Activated CD8-positive, alpha-beta T cell treated with anti-CD3 and anti-CD28 coated beads for 36 hours (primary cell): Measurements from ENCODE around the gene KRTAP5-4. TPM values are rescaled to one million over a fixed set of nuclear protein-coding genes. Genes with fewer than 3 reads are reported as not detected.
"Not testable (repeated sequence)": the region's sequence is repeated elsewhere in the genome, so short reads cannot be mapped to it uniquely, and the experiment has no call there.

Source experiments
- ATAC-seq: fragments of 200-7000 bp; cut with Tn5 transposase; one replicate; pipeline ENCODE4 v1.10.0; 2021; ENCODE audit warnings: mild to moderate bottlenecking, moderate library complexity
- CTCF ChIA-PET: fragments of 350-600 bp; sonication (Branson Sonifier 250); formaldehyde crosslinking; loops from one replicate; lab custom pipeline; 2021; ENCODE audit warnings: antibody characterized with exemption; lab: Charles Lee
- POLR2A ChIA-PET: fragments of 350-600 bp; sonication (Branson Sonifier 250); formaldehyde crosslinking; loops from one replicate; lab custom pipeline; 2021; ENCODE audit warnings: antibody characterized with exemption; lab: Charles Lee
- DNase-seq: peaks from one replicate; pipeline ENCODE4 v3.0.0-alpha.2; 2020
- H3K27ac Mint-ChIP-seq: one replicate; pipeline ENCODE4 v1.8.0; 2021; ENCODE audit warnings: mild to moderate bottlenecking, mixed read lengths
- H3K27me3 Mint-ChIP-seq: one replicate; pipeline ENCODE4 v1.8.0; 2021; ENCODE audit warnings: mixed read lengths
- H3K36me3 Mint-ChIP-seq: one replicate; pipeline ENCODE4 v1.8.0; 2021; ENCODE audit warnings: low read depth, mixed read lengths
- H3K4me1 Mint-ChIP-seq: one replicate; pipeline ENCODE4 v1.8.0; 2021; ENCODE audit warnings: low read depth, mixed read lengths
- H3K4me3 Mint-ChIP-seq: one replicate; pipeline ENCODE4 v1.8.0; 2021; ENCODE audit warnings: mild to moderate bottlenecking, moderate library complexity, mixed read lengths
- H3K9me3 Mint-ChIP-seq: one replicate; pipeline ENCODE4 v1.8.0; 2021; ENCODE audit warnings: mixed read lengths
- CTCF ChIP-seq: fragments of 200-600 bp; IDR thresholded peaks from one replicate; pipeline ENCODE4 v1.8.0; 2022; ENCODE audit warnings: antibody characterized with exemption, mild to moderate bottlenecking
- intact Hi-C: fragments of 100-400 bp; cut with micrococcal nuclease; formaldehyde crosslinking; loops from one replicate; pipeline ENCODE4 v1.10.0; 2022
- total RNA-seq, 2 experiments: library from RNA; stranded (reverse); gene quantifications; one replicate each; pipeline ENCODE4 v1.2.3, GENCODE V29; 2021

Gene KRTAP5-4
- total RNA-seq, 2 experiments from 2014 or later = not detected

GRCh38 chr11:1581976-1582375, 40.0 kb downstream of the KRTAP5-4 start:
- no peak for ATAC-seq
- ChIA-PET CTCF (interaction anchor here (1.2 to 2.0 kb wide), 2 partner anchors 14 to 35 kb away, joined by 5 to 7 read pairs; no protein-coding TSS in a partner anchor), POLR2A (no interaction called here)
- peaks cover 5% of the 10 kb centered on the region for H3K9me3 Mint-ChIP-seq
- no peak overlapping the region for H3K4me3 Mint-ChIP-seq
- no peak overlapping the region for H3K27ac Mint-ChIP-seq
- TF ChIP-seq CTCF = no peak
- H3K4me1 Mint-ChIP-seq = peaks cover 9% of the 10 kb centered on the region
- intact Hi-C loops = no loop called here
- DNase-seq = no peak
- H3K36me3 Mint-ChIP-seq = peaks cover 1% of the 10 kb centered on the region
- H3K27me3 Mint-ChIP-seq = peaks cover 8% of the 10 kb centered on the region

- H3K27ac Mint-ChIP-seq = no peak overlapping the region
- H3K27me3 Mint-ChIP-seq = peaks cover 2% of the 10 kb centered on the region
- H3K4me1 Mint-ChIP-seq = peaks cover 7% of the 10 kb centered on the region
- no peak for DNase-seq
- intact Hi-C loops = no loop called here
- no peak overlapping the region for H3K4me3 Mint-ChIP-seq
- CTCF ChIA-PET = interaction anchor here (1.1 to 5.3 kb wide), 4 partner anchors 18 to 76 kb away, joined by 3 to 170 read pairs (median 25); no protein-coding TSS in a partner anchor
- peaks cover 5% of the 10 kb centered on the region for H3K9me3 Mint-ChIP-seq
- ATAC-seq = no peak
- POLR2A ChIA-PET = no interaction called here
- H3K36me3 Mint-ChIP-seq = peaks cover 1% of the 10 kb centered on the region
- TF ChIP-seq CTCF = no peak
Observed at GRCh38 chr11:1576825-1577224, 45.1 kb downstream of the KRTAP5-4 start.

DNA sequence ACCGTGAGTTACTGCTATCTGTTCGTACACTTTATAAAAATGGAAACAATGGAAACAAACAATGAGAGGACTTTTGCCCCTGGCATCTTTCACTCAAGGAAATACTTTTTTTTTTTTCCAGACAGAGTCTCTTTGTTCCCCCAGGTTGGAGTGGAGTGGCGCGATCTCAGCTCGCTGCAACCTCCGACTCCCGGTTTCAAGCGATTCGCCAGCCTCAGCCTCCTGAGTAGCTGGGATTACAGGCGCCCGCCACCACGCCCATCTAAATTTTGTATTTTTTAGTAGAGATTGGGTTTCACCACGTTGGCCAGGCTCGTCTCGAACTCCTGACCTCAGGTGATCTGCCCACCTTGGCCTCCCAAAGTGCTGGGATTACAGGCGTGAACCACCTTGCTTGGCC, 46.2 kb downstream of the KRTAP5-4 start:
- CTCF ChIA-PET = interaction anchor here (1.1 to 5.3 kb wide), 5 partner anchors 14 to 77 kb away, joined by 4 to 170 read pairs (median 42); no protein-coding TSS in a partner anchor
- H3K4me1 Mint-ChIP-seq = not testable (repeated sequence)

GRCh38 chr11:1574933-1575242, 47.0 kb downstream of the KRTAP5-4 start:
- peaks cover 13% of the 10 kb centered on the region for H3K4me1 Mint-ChIP-seq
- ATAC-seq (no peak), DNase-seq (no peak)
- no peak overlapping the region for H3K4me3 Mint-ChIP-seq
- CTCF ChIA-PET = interaction anchor here (0.6 to 5.3 kb wide), 54 partner anchors 9 to 668 kb away, joined by 3 to 170 read pairs (median 4); partner anchors contain the start of gene KRTAP5-1
- peak; percentile 63 for TF ChIP-seq CTCF
- no peak overlapping the region for H3K27ac Mint-ChIP-seq
- peaks cover 1% of the 10 kb centered on the region for H3K36me3 Mint-ChIP-seq
- H3K9me3 Mint-ChIP-seq = peaks cover 3% of the 10 kb centered on the region
- intact Hi-C loops = no loop called here
- POLR2A ChIA-PET = interaction anchor here (1.0 to 2.1 kb wide), 5 partner anchors 8 to 57 kb away, joined by 3 to 11 read pairs (median 4); no protein-coding TSS in a partner anchor
- peaks cover 2% of the 10 kb centered on the region for H3K27me3 Mint-ChIP-seq

More for the DNA sequence above, 46.2 kb downstream of the KRTAP5-4 start:
- POLR2A ChIA-PET, intact Hi-C loops, H3K27ac Mint-ChIP-seq, ATAC-seq, H3K9me3 Mint-ChIP-seq, H3K27me3 Mint-ChIP-seq, H3K36me3 Mint-ChIP-seq, DNase-seq, H3K4me3 Mint-ChIP-seq: not testable (repeated sequence)

GRCh38 chr11:1574238-1574932, 47.6 kb downstream of the KRTAP5-4 start:
- ATAC-seq = peak; percentile 57
- CTCF ChIA-PET = interaction anchor here (0.6 to 5.3 kb wide), 56 partner anchors 9 to 667 kb away, joined by 3 to 170 read pairs (median 4); partner anchors contain the start of gene KRTAP5-1
- TF ChIP-seq CTCF = peak; percentile 93
- intact Hi-C loops = no loop called here
- POLR2A ChIA-PET = interaction anchor here (1.0 to 2.1 kb wide), 5 partner anchors 9 to 57 kb away, joined by 3 to 11 read pairs (median 4); no protein-coding TSS in a partner anchor
- peaks cover 1% of the 10 kb centered on the region for H3K36me3 Mint-ChIP-seq
- peaks cover 15% of the 10 kb centered on the region for H3K4me1 Mint-ChIP-seq
- H3K27me3 Mint-ChIP-seq = peaks cover 2% of the 10 kb centered on the region
- H3K27ac Mint-ChIP-seq = no peak overlapping the region
- peak overlapping the region; percentile 37 for H3K4me3 Mint-ChIP-seq
- H3K9me3 Mint-ChIP-seq = peaks cover 3% of the 10 kb centered on the region
- peak; percentile 72 for DNase-seq
